K562 (cell line): ENCODE results near the gene GPR119. TPM values are rescaled to one million over a fixed set of nuclear protein-coding genes. Genes with fewer than 3 reads are reported as not detected.

Experiments used
- polyA plus RNA-seq, 8 experiments: library from polyadenylated mRNA; depleted of rRNA in 4 of 8; stranded (reverse) in 5 of 8; unstranded in 3 of 8; fragments of >200 nt; fragmentation: Nextera tagmentation in 2 of 8; fragmentation: Illumina TruSeq in 1 of 8; extraction: Ambion mirVana in 2 of 8; extraction: Trizol in 1 of 8; gene quantifications; 2 replicates each; pipeline versions ENCODE4 v1.2.1 to v1.2.3, GENCODE V29; 2011 to 2014; ENCODE audit warnings: inconsistent platforms in 1 of 8, missing spikeins in 1 of 8
- total RNA-seq, 7 experiments: library from RNA; depleted of rRNA in 6 of 7; stranded (reverse); fragments of >200 nt in 6 of 7; fragmentation: Illumina TruSeq in 2 of 7; extraction: Trizol in 2 of 7; gene quantifications; 2 replicates each; pipeline versions ENCODE4 v1.2.1 to v1.2.3, GENCODE V29; 2011 to 2021; ENCODE audit warnings: low replicate concordance in 1 of 7

GPR119 gene
- total and polyA plus RNA-seq, 9 of the 15 experiments (the other 6 are each of a cell fraction or from before 2014, with no cell fraction given), result not detected

Other genes with a start within 250 kb of the GPR119 start
- gene AIFM1, start 219.8 kb downstream of the GPR119 start, total RNA-seq (2014; rRNA removed), result 59.9 and 65.0 TPM in 2 replicates
- 101 and 107 TPM in 2 replicates for gene AIFM1, start 219.8 kb downstream of the GPR119 start, total RNA-seq (2014; rRNA removed; fragmentation: Illumina TruSeq; extraction: Trizol)
- 79.9 and 91.4 TPM in 2 replicates for gene AIFM1, start 219.8 kb downstream of the GPR119 start, total RNA-seq (2015; rRNA removed; fragmentation: Illumina TruSeq; extraction: Trizol)
- gene AIFM1, start 219.8 kb downstream of the GPR119 start, total RNA-seq (2021), result 80.7 and 85.2 TPM in 2 replicates
- gene AIFM1, start 219.8 kb downstream of the GPR119 start, polyA plus RNA-seq (2011; rRNA removed), result 85.6 and 111 TPM in 2 replicates
- gene AIFM1, start 219.8 kb downstream of the GPR119 start, polyA plus RNA-seq (2014; fragmentation: Illumina TruSeq; extraction: Trizol), result 99.0 and 117 TPM in 2 replicates
- 10 to 100 TPM; 51.0 to 62.0 TPM for gene AIFM1, start 219.8 kb downstream of the GPR119 start, polyA plus RNA-seq (2014; fragmentation: Nextera tagmentation; extraction: Ambion mirVana)
- gene AIFM1, start 219.8 kb downstream of the GPR119 start, polyA plus RNA-seq (2014; rRNA removed), result 91.2 and 93.7 TPM in 2 replicates
- 0.09 TPM in 1 of 2 replicates, not detected in the other for gene RAB33A, start 213.7 kb downstream of the GPR119 start, total RNA-seq (2014; rRNA removed)
- not detected in 2 replicates for gene RAB33A, start 213.7 kb downstream of the GPR119 start, total RNA-seq (2014; rRNA removed; fragmentation: Illumina TruSeq; extraction: Trizol)
- not detected in 2 replicates for gene RAB33A, start 213.7 kb downstream of the GPR119 start, total RNA-seq (2015; rRNA removed; fragmentation: Illumina TruSeq; extraction: Trizol)
- 0.20 TPM in 1 of 2 replicates, not detected in the other for gene RAB33A, start 213.7 kb downstream of the GPR119 start, total RNA-seq (2021)
- 0.06 and 0.11 TPM in 2 replicates for gene RAB33A, start 213.7 kb downstream of the GPR119 start, polyA plus RNA-seq (2011; rRNA removed)
- not detected in 2 replicates for gene RAB33A, start 213.7 kb downstream of the GPR119 start, polyA plus RNA-seq (2014; fragmentation: Illumina TruSeq; extraction: Trizol)
- gene RAB33A, start 213.7 kb downstream of the GPR119 start, polyA plus RNA-seq (2014; fragmentation: Nextera tagmentation; extraction: Ambion mirVana), result under 1 TPM; 0.04 TPM
- not detected in 2 replicates for gene RAB33A, start 213.7 kb downstream of the GPR119 start, polyA plus RNA-seq (2014; rRNA removed)
- 2.5 and 3.2 TPM in 2 replicates for gene ZNF280C, start 116.8 kb downstream of the GPR119 start, total RNA-seq (2014; rRNA removed)
- 7.6 and 7.7 TPM in 2 replicates for gene ZNF280C, start 116.8 kb downstream of the GPR119 start, total RNA-seq (2014; rRNA removed; fragmentation: Illumina TruSeq; extraction: Trizol)
- 6.9 and 7.1 TPM in 2 replicates for gene ZNF280C, start 116.8 kb downstream of the GPR119 start, total RNA-seq (2015; rRNA removed; fragmentation: Illumina TruSeq; extraction: Trizol)
- 4.5 and 4.8 TPM in 2 replicates for gene ZNF280C, start 116.8 kb downstream of the GPR119 start, total RNA-seq (2021)
- 6.6 and 8.3 TPM in 2 replicates for gene ZNF280C, start 116.8 kb downstream of the GPR119 start, polyA plus RNA-seq (2011; rRNA removed)
- 3.2 and 4.4 TPM in 2 replicates for gene ZNF280C, start 116.8 kb downstream of the GPR119 start, polyA plus RNA-seq (2014; fragmentation: Illumina TruSeq; extraction: Trizol)
- gene ZNF280C, start 116.8 kb downstream of the GPR119 start, polyA plus RNA-seq (2014; fragmentation: Nextera tagmentation; extraction: Ambion mirVana), result 1 to 10 TPM; 1.6 to 1.8 TPM
- 3.6 and 4.8 TPM in 2 replicates for gene ZNF280C, start 116.8 kb downstream of the GPR119 start, polyA plus RNA-seq (2014; rRNA removed)
- 9.0 and 9.5 TPM in 2 replicates for gene SLC25A14, start 45.8 kb downstream of the GPR119 start, total RNA-seq (2014; rRNA removed)
- gene SLC25A14, start 45.8 kb downstream of the GPR119 start, total RNA-seq (2014; rRNA removed; fragmentation: Illumina TruSeq; extraction: Trizol), result 15.8 and 16.9 TPM in 2 replicates
- gene SLC25A14, start 45.8 kb downstream of the GPR119 start, total RNA-seq (2015; rRNA removed; fragmentation: Illumina TruSeq; extraction: Trizol), result 14.0 and 15.2 TPM in 2 replicates
- 13.7 and 14.7 TPM in 2 replicates for gene SLC25A14, start 45.8 kb downstream of the GPR119 start, total RNA-seq (2021)
- gene SLC25A14, start 45.8 kb downstream of the GPR119 start, polyA plus RNA-seq (2011; rRNA removed), result 18.9 and 21.5 TPM in 2 replicates
- gene SLC25A14, start 45.8 kb downstream of the GPR119 start, polyA plus RNA-seq (2014; fragmentation: Illumina TruSeq; extraction: Trizol), result 13.6 and 14.8 TPM in 2 replicates
- 10 to 100 TPM; 32.1 to 33.3 TPM for gene SLC25A14, start 45.8 kb downstream of the GPR119 start, polyA plus RNA-seq (2014; fragmentation: Nextera tagmentation; extraction: Ambion mirVana)
- gene SLC25A14, start 45.8 kb downstream of the GPR119 start, polyA plus RNA-seq (2014; rRNA removed), result 17.9 and 19.3 TPM in 2 replicates
- 37.1 and 44.9 TPM in 2 replicates for gene RBMX2, start 16.3 kb upstream of the GPR119 start, total RNA-seq (2014; rRNA removed)
- gene RBMX2, start 16.3 kb upstream of the GPR119 start, total RNA-seq (2014; rRNA removed; fragmentation: Illumina TruSeq; extraction: Trizol), result 62.5 and 65.4 TPM in 2 replicates
- gene RBMX2, start 16.3 kb upstream of the GPR119 start, total RNA-seq (2015; rRNA removed; fragmentation: Illumina TruSeq; extraction: Trizol), result 58.0 and 58.5 TPM in 2 replicates
- 27.2 and 29.5 TPM in 2 replicates for gene RBMX2, start 16.3 kb upstream of the GPR119 start, total RNA-seq (2021)
- 35.3 and 41.8 TPM in 2 replicates for gene RBMX2, start 16.3 kb upstream of the GPR119 start, polyA plus RNA-seq (2011; rRNA removed)
- 50.5 and 54.5 TPM in 2 replicates for gene RBMX2, start 16.3 kb upstream of the GPR119 start, polyA plus RNA-seq (2014; fragmentation: Illumina TruSeq; extraction: Trizol)
- gene RBMX2, start 16.3 kb upstream of the GPR119 start, polyA plus RNA-seq (2014; fragmentation: Nextera tagmentation; extraction: Ambion mirVana), result 10 to 100 TPM; 49.1 to 54.1 TPM
- gene RBMX2, start 16.3 kb upstream of the GPR119 start, polyA plus RNA-seq (2014; rRNA removed), result 53.0 and 58.2 TPM in 2 replicates